AG09319 (cell line): ENCODE results near the gene RRAD.
"Not testable (repeated sequence)": the region's sequence is repeated elsewhere in the genome, so short reads cannot be mapped to it uniquely, and the experiment has no call there.

Source experiments
- DNase-seq: peaks from one replicate; pipeline ENCODE4 v3.0.0-alpha.2; 2010; ENCODE audit warnings: low read depth; ENCODE audit errors: extremely low read depth
- CTCF ChIP-seq: IDR thresholded peaks from 2 replicates; pipeline ENCODE4 v1.5.1; 2011; ENCODE audit warnings: low read depth, mild to moderate bottlenecking, inconsistent platforms, low read length, moderate library complexity

Gene RRAD

GRCh38 chr16:66899945-66900710 lies 25.2 kb downstream of the RRAD start:
- no peak for TF ChIP-seq CTCF

DNA sequence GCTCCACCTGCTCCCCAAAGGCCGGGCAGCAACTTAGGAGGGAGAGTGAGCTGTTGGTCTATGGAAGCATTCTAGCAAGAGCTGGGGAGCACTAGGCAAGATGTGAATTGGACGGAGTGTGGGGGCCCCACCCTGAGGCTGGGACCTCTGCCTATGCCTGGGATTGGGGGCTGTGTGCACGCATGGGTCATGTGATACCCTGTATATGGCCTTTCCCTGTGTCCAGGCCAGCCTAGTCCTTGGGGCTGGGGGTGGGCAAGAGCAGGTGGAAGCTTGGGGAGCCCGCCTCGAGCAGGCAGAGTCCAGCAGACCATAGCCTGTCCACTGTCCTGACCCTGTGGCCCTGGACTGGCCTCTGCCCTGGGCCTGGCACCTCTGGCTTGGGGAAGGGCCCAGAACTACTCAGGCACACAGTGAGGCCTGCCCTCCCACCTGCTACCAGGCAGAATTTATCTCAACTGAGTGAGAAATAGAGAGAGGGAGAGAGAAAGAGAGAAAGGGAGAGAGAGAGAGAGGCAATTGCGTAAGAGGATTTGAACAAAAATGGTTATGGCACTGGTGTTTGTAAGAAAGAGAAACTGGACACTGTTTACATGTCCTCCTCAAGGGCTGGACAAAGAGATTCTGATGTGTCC lies 25.9 kb downstream of the RRAD start:
- DNase-seq: peak; percentile 62

More at GRCh38 chr16:66899945-66900710, 25.2 kb downstream of the RRAD start:
- DNase-seq: peak; percentile 62

GRCh38 chr16:66898933-66899309 lies 26.4 kb downstream of the RRAD start:
- TF ChIP-seq CTCF: no peak
- DNase-seq: no peak

More for the DNA sequence above, 25.9 kb downstream of the RRAD start:
- no peak for TF ChIP-seq CTCF

DNA sequence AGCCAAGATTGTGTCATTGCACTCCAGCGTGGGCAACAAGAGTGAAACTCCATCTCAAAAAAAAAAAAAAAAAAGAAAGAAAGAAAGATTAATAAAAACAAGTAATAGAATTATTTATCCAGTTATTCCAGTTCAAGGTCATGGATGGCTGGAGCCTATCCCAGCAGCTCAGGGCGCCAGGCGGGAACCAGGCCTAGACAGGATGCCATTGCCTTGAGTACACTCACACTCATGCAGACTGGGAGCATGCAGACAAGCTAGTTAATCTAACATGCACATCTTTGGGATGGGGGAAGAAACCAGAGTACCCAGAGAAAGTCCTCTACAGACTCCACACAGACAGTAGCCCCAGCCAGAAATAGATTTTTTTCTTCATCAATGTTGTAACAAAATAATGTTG lies 27.1 kb downstream of the RRAD start:
- peak; percentile 32 for DNase-seq
- TF ChIP-seq CTCF: no peak

GRCh38 chr16:66896682-66897081 lies 28.7 kb downstream of the RRAD start:
- DNase-seq: not testable (repeated sequence)

- DNase-seq: no peak
- no peak for TF ChIP-seq CTCF
Observed at GRCh38 chr16:66895999-66896398, 29.3 kb downstream of the RRAD start.

GRCh38 chr16:66895689-66895979 lies 29.7 kb downstream of the RRAD start:
- TF ChIP-seq CTCF: no peak
- DNase-seq: no peak
